ENCODE measurements around the gene RIN3. TPM values are rescaled to one million over a fixed set of nuclear protein-coding genes. Genes with fewer than 3 reads are reported as not detected.

RIN3 gene
- total and polyA plus RNA-seq, 10 of the 15 experiments (the other 5 are each of a cell fraction or from before 2014, with no cell fraction given): 0.91 to 23.3 (median 6.3) TPM

GRCh38 chr14:92679246-92679645, 165.7 kb downstream of the RIN3 start:
- no TSS peak for BruUV-seq (replicated peaks)
- ChIA-PET POLR2A (interaction anchor here (0.5 to 0.6 kb wide), 2 partner anchors 10 to 20 kb away, joined by 3 to 4 read pairs; no protein-coding TSS in a partner anchor), SMC1A (ENCODE audit: uncharacterized antibody, unreplicated experiment) (interaction anchor here (0.6 to 6.8 kb wide), 2 partner anchors 92 to 101 kb away, joined by 4 to 63 read pairs; no protein-coding TSS in a partner anchor), RAD21 (ENCODE audit: unreplicated experiment) (no interaction called here), CTCF (interaction anchor here (1.0 to 5.8 kb wide), 3 partner anchors 10 to 91 kb away, joined by 3 to 81 read pairs (median 10); no protein-coding TSS in a partner anchor)
- H3K79me2 ChIP-seq (ENCODE audit: control insufficient read depth, insufficient read depth, low read length): no peaks in the 10 kb centered on the region
- H3K27ac ChIP-seq (ENCODE audit: control insufficient read depth, insufficient read depth): no peak overlapping the region
- WGBS (ENCODE audit: insufficient coverage, insufficient replicate concordance, low lambda C conversion rate, missing lambda C conversion rate): 68% methylated on average over 4 of the region's 4 CpGs
- in situ Hi-C loops (cut with MboI) (loop anchor here (25.0 kb wide), 1 partner anchor 542 kb away; no protein-coding TSS in a partner anchor), intact Hi-C loops (cut with micrococcal nuclease; ENCODE audit: unreplicated experiment) (no loop called here)
- no peak for DNase-seq (ENCODE audit: low read depth, low spot score)
- FAIRE-seq: no peak
- no peaks in the 10 kb centered on the region for H3K27me3 ChIP-seq (replicated peaks in 1 of 2; ENCODE audit: control insufficient read depth in 2 of 2, insufficient read depth in 2 of 2, low read length in 1 of 2)
- no peak overlapping the region for H3K4me3 ChIP-seq
- H3K9ac ChIP-seq (ENCODE audit: control insufficient read depth, insufficient read depth, low read length): no peak overlapping the region
- no peak overlapping the region for H2AFZ ChIP-seq (ENCODE audit: control insufficient read depth, low read depth, low read length)
- H3K4me1 ChIP-seq (ENCODE audit: control insufficient read depth, insufficient read depth, low read length): peaks cover 42% of the 10 kb centered on the region
- peaks cover 0 to 18% of the 10 kb centered on the region in 2 experiments; a peak in 3 of 4 replicates for H3K36me3 ChIP-seq (ENCODE audit: control insufficient read depth in 2 of 2, insufficient read depth in 2 of 2, low read length in 1 of 2)
- no peaks in the 10 kb centered on the region for H4K20me1 ChIP-seq (ENCODE audit: control insufficient read depth, insufficient read depth)
- no peaks in the 10 kb centered on the region; the same call in 2 of the 3 replicates for H3K9me3 ChIP-seq (replicated peaks; ENCODE audit: control insufficient read depth, insufficient read depth, low read length)
- ATAC-seq: no peak
- no peak overlapping the region for H3K4me2 ChIP-seq (ENCODE audit: control insufficient read depth, insufficient read depth)
- TF ChIP-seq SMAD5 (IDR thresholded peaks at IDR 0.05; ENCODE audit: low read depth) (no peak), STAT3 (IDR thresholded peaks at IDR 0.05; ENCODE audit: low read depth, low read length) (no peak), SUPT20H (IDR thresholded peaks at IDR 0.05; ENCODE audit: borderline replicate concordance, control insufficient read depth, low read depth, low read length) (no peak), EGR1 (IDR thresholded peaks at IDR 0.05; ENCODE audit: borderline replicate concordance in 1 of 2, low read depth in 2 of 2, low read length in 2 of 2) (no peak), IRF4 (IDR thresholded peaks at IDR 0.05; ENCODE audit: low read depth, low read length) (no peak), KDM1A (IDR thresholded peaks at IDR 0.05; ENCODE audit: borderline replicate concordance) (no peak), PBX3 (IDR thresholded peaks at IDR 0.05; ENCODE audit: insufficient replicate concordance, low read depth, low read length) (no peak), E2F4 (IDR thresholded peaks at IDR 0.05; ENCODE audit: low read depth, low read length) (no peak), SKIL (IDR thresholded peaks at IDR 0.05; ENCODE audit: low read depth, poor library complexity, severe bottlenecking) (no peak), CTCF (IDR thresholded peaks at IDR 0.05 in 2 of 3, conservative IDR thresholded peaks at IDR 0.05 in 1 of 3; ENCODE audit: control insufficient read depth in 2 of 3, extremely low read depth in 1 of 3, insufficient read depth in 1 of 3, low read depth in 3 of 3, low read length in 3 of 3) (no peak), RB1 (IDR thresholded peaks at IDR 0.05; ENCODE audit: borderline replicate concordance) (no peak), MEF2B (IDR thresholded peaks at IDR 0.05; ENCODE audit: partially characterized antibody, poor library complexity, severe bottlenecking) (no peak), E4F1 (IDR thresholded peaks at IDR 0.05; ENCODE audit: borderline replicate concordance, partially characterized antibody) (no peak)
